Peyer's patch (tissue), 4 donors: ENCODE results near the gene PALLD.

Experiments used
- CTCF ChIP-seq, 6 experiments: fragments of 450-650 bp in 4 of 6; fragments of 200-600 bp in 2 of 6; sonication (generic) in 1 of 6; IDR thresholded peaks; one replicate each; pipeline ENCODE4 v1.5.1; 2017 to 2019; ENCODE audit warnings: antibody characterized with exemption in 6 of 6, mild to moderate bottlenecking in 3 of 6, moderate library complexity in 1 of 6
- POLR2A ChIP-seq, 2 donors: fragments of 450-650 bp; IDR thresholded peaks; one replicate each; pipeline ENCODE4 v1.5.1; 2017; ENCODE audit warnings: antibody characterized with exemption in 2 of 2, mild to moderate bottlenecking in 2 of 2, moderate library complexity in 2 of 2

GRCh38 chr4:168564023-168564422, 67.2 kb downstream of the PALLD start:
- no peak for TF ChIP-seq POLR2A (IDR thresholded peaks at IDR 0.05)
- TF ChIP-seq CTCF (IDR thresholded peaks at IDR 0.05) = no peak
